ENCODE results near the gene SLC47A2. TPM values are rescaled to one million over a fixed set of nuclear protein-coding genes. Genes with fewer than 3 reads are reported as not detected.

SLC47A2 gene
- total and polyA plus RNA-seq, 2 of the 13 experiments (the other 11 are each of a cell fraction or from before 2014, with no cell fraction given): 0.04 TPM; not detected in 1

GRCh38 chr17:19703828-19704613 is 12.4 kb downstream of the SLC47A2 start (continued):
- TF ChIP-seq ZNF841 (CRISPR knock-in tag; IDR thresholded peaks at IDR 0.05; ENCODE audit: borderline replicate concordance) (no peak), FOSL2 (CRISPR knock-in tag; IDR thresholded peaks at IDR 0.05) (peak; percentile 67), ZMAT3 (CRISPR knock-in tag; conservative IDR thresholded peaks at IDR 0.05) (no peak), ZZZ3 (CRISPR knock-in tag; IDR thresholded peaks at IDR 0.05; ENCODE audit: borderline replicate concordance) (no peak), ATF4 (CRISPR knock-in tag; IDR thresholded peaks at IDR 0.05) (no peak), KDM1A (CRISPR knock-in tag; IDR thresholded peaks at IDR 0.05) (no peak), ZNF414 (CRISPR knock-in tag; IDR thresholded peaks at IDR 0.05) (no peak), HNRNPL (IDR thresholded peaks at IDR 0.05; ENCODE audit: low read depth, low read length) (peak; percentile 98), ZNF17 (CRISPR knock-in tag; IDR thresholded peaks at IDR 0.05) (no peak), CEBPZ (IDR thresholded peaks at IDR 0.05; ENCODE audit: low read length) (no peak), ZBTB1 (CRISPR knock-in tag; IDR thresholded peaks at IDR 0.05; ENCODE audit: borderline replicate concordance) (no peak), ZKSCAN5 (CRISPR knock-in tag; IDR thresholded peaks at IDR 0.05) (no peak), HHEX (CRISPR knock-in tag; IDR thresholded peaks at IDR 0.05) (no peak), PBX3 (CRISPR knock-in tag; IDR thresholded peaks at IDR 0.05; ENCODE audit: borderline replicate concordance) (no peak), RCOR2 (CRISPR knock-in tag; IDR thresholded peaks at IDR 0.05) (no peak), SUZ12 (IDR thresholded peaks at IDR 0.05; ENCODE audit: low read depth, low read length) (no peak), ZNF275 (CRISPR knock-in tag; IDR thresholded peaks at IDR 0.05; ENCODE audit: borderline replicate concordance) (no peak), TERF1 (CRISPR knock-in tag; IDR thresholded peaks at IDR 0.05) (no peak), ZNF496 (CRISPR knock-in tag; IDR thresholded peaks at IDR 0.05; ENCODE audit: insufficient replicate concordance) (no peak)
